HG02943 (cell line): Measurements from ENCODE around the gene FOXN3.

Experiments
- ATAC-seq: cut with Tn5 transposase; IDR thresholded peaks from one replicate; pipeline ENCODE4 v1.9.1; 2021; ENCODE audit warnings: mild to moderate bottlenecking, low read depth, moderate library complexity; ENCODE audit not compliant: unreplicated experiment

Gene FOXN3

GRCh38 chr14:89432226-89432625, 15.2 kb upstream of the FOXN3 start:
- ATAC-seq, result no peak

GRCh38 chr14:89430391-89431236, 13.6 kb upstream of the FOXN3 start:
- peak; percentile 91 for ATAC-seq

- ATAC-seq, result no peak
Observed at GRCh38 chr14:89429199-89430181, 12.5 kb upstream of the FOXN3 start.

GRCh38 chr14:89428546-89429198, 11.6 kb upstream of the FOXN3 start:
- no peak for ATAC-seq

- no peak for ATAC-seq
Observed at GRCh38 chr14:89428173-89428523, 11.1 kb upstream of the FOXN3 start.

- no peak for ATAC-seq
Observed at GRCh38 chr14:89427426-89428172, 10.6 kb upstream of the FOXN3 start.

- ATAC-seq, result no peak
Observed at GRCh38 chr14:89425931-89426330, 8.9 kb upstream of the FOXN3 start.

GRCh38 chr14:89424241-89424640, 7.2 kb upstream of the FOXN3 start:
- no peak for ATAC-seq

- no peak for ATAC-seq
Observed at GRCh38 chr14:89422952-89423345, 5.9 kb upstream of the FOXN3 start.

GRCh38 chr14:89422181-89422951, 5.3 kb upstream of the FOXN3 start:
- no peak for ATAC-seq

GRCh38 chr14:89420502-89420901, 3.5 kb upstream of the FOXN3 start:
- no peak for ATAC-seq

GRCh38 chr14:89419973-89420482, 3.0 kb upstream of the FOXN3 start:
- no peak for ATAC-seq

- ATAC-seq, result no peak
Observed at GRCh38 chr14:89418976-89419375, 1.9 kb upstream of the FOXN3 start.

GRCh38 chr14:89418452-89418851, 1.4 kb upstream of the FOXN3 start:
- no peak for ATAC-seq

- ATAC-seq, result peak; percentile 45
Observed at GRCh38 chr14:89417465-89418225, 612 bp upstream of the FOXN3 start.

GRCh38 chr14:89416002-89416995, 734 bp downstream of the FOXN3 start:
- ATAC-seq, result peak; percentile 84

GRCh38 chr14:89415159-89415558, 1.9 kb downstream of the FOXN3 start:
- ATAC-seq, result no peak
